PC-3 (cell line): ENCODE measurements around the gene CLSTN3.

Experiments used
- CTCF ChIP-seq: fragments of 300-600 bp; sonication (generic); conservative IDR thresholded peaks from 2 replicates; pipeline ENCODE4 v1.5.1; 2017; ENCODE audit warnings: antibody characterized with exemption, low read depth, mild to moderate bottlenecking, low read length
- EZH2phosphoT487 ChIP-seq: fragments of 300-600 bp; sonication (generic); IDR thresholded peaks from 2 replicates; pipeline ENCODE4 v1.6.1; 2018; ENCODE audit warnings: mild to moderate bottlenecking, antibody characterized with exemption, low read length, borderline replicate concordance

- TF ChIP-seq CTCF, result peak; percentile 69
- no peak for TF ChIP-seq EZH2phosphoT487
These were observed 58.6 kb downstream of the CLSTN3 start for GRCh38 chr12:7188562-7189397.
